ENCODE results near the gene GALNT7.

Gene GALNT7

DNA sequence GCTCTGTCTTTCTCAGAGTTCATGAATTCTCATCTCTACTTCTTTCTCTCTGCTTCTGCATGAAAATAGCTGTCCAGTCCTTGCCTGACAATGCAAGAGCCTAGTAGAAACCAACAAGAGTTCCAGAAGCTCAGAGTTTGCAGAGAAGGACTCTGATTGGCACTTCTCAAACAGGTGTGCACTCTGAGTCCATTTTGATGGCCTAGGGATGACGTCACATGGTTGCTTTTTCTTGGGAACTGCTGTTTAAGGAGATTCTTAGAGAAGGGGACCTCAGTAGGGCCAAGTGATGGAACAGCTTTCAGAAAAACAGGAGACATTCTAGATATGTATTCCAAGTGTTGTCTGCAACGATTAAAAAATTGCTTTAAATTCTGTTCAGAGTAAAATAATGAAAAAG lies 108.7 kb downstream of the GALNT7 start:
- no peak for TF ChIP-seq CTCF (IDR thresholded peaks at IDR 0.05; ENCODE audit: insufficient read depth, missing control alignments)
- DNase-seq (ENCODE audit: insufficient read length, low spot score) (no peak), FAIRE-seq (no peak)

DNA sequence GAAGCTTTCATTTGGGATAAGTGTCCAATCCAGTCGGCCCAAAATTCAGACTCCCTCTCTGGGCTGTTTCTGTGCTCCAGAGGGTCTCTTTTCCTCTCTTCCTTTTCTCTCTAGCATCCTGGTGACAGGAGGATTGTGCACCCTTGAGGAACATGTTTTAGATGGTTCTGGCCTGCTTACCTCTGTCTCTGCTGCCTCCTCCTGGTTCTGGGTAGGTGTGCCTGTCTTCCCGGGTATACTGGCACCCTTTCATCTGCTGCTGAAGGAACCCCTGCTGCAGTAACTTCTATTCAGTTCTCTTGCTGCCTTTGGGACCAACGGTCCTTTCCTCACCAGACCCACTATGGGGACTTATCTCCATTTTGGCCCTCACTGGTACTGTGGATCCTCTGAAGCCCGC lies 112.4 kb downstream of the GALNT7 start:
- DNase-seq (ENCODE audit: insufficient read length, low spot score) (no peak), FAIRE-seq (no peak)
- no peak for TF ChIP-seq CTCF (IDR thresholded peaks at IDR 0.05; ENCODE audit: insufficient read depth, missing control alignments)

DNA sequence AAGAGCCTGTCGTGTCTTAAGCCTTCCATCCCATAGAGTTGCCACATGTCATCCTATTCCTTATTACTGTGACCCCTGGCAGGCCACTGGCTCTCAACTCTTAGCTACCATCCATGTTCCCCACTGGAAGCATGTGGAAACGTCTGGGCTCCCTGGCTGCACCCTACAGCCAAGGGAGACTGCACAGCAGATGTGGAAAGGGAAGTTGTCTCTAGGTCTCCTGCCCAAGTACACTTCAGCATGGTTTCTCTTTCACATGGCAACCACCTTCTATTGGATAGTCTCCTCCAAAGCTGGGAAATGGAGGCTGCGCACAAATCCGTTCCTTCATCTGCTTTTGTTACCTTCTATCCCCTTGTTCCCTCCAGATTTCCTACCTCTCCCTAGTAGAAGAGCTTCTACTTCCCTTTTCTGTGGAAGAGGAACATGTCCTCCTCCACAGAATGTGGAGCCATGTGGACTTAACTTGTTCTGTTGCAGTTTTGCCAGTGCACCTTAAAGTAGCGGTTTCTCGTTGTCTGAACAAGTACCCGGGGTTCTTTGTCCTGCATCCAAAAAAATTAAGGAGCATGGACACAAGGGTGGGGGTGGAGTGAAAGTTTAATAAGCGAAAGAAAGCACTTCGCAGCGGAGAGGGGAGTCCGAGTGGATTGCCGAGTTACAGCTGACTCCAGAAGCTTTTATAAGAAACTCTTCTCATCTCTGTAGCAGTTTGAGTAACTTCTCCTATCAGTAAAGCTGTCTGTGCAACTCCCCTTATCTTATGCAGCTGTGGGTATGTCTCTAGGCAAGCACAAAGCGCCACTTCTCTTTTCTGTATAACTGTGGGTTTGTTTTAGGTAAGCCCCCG lies 113.0 kb downstream of the GALNT7 start:
- DNase-seq (ENCODE audit: insufficient read length, low spot score) (no peak), FAIRE-seq (no peak)
- no peak for TF ChIP-seq CTCF (IDR thresholded peaks at IDR 0.05; ENCODE audit: insufficient read depth, missing control alignments)

DNA sequence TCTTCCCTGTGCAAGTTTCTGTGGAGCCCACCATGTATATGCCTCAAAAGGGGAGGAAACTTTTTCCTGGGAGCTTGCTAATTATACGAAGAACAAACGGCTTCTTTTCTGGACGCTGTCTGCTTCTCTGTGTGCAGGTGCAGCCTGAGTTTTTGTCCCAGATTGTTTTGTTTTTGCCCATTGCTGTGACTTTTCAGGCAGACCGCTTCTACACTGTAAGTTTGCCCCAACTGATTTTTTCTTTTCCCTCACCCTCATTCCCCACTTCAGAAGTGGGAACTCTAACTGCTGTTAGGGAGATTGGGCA lies 113.6 kb downstream of the GALNT7 start:
- DNase-seq (ENCODE audit: insufficient read length, low spot score) (no peak), FAIRE-seq (no peak)
- TF ChIP-seq CTCF (IDR thresholded peaks at IDR 0.05; ENCODE audit: insufficient read depth, missing control alignments), result no peak

GRCh38 chr4:173282626-173283025 lies 114.0 kb downstream of the GALNT7 start:
- no peak for TF ChIP-seq CTCF (IDR thresholded peaks at IDR 0.05; ENCODE audit: insufficient read depth, missing control alignments)
- DNase-seq (ENCODE audit: insufficient read length, low spot score), result no peak
- FAIRE-seq, result no peak

- TF ChIP-seq CTCF (IDR thresholded peaks at IDR 0.05; ENCODE audit: insufficient read depth, missing control alignments), result no peak
- DNase-seq (ENCODE audit: insufficient read length, low spot score) (no peak), FAIRE-seq (no peak)
Observed at GRCh38 chr4:173284463-173284862, 115.9 kb downstream of the GALNT7 start.

- FAIRE-seq, result no peak
- no peak for DNase-seq (ENCODE audit: insufficient read length, low spot score)
- no peak for TF ChIP-seq CTCF (IDR thresholded peaks at IDR 0.05; ENCODE audit: insufficient read depth, missing control alignments)
Observed at GRCh38 chr4:173287486-173287885, 118.9 kb downstream of the GALNT7 start.
